ENCODE data around the gene SPSB2. TPM values are rescaled to one million over a fixed set of nuclear protein-coding genes. Genes with fewer than 3 reads are reported as not detected.

Gene SPSB2
- polyA plus RNA-seq = 12.8 and 14.2 TPM in 2 replicates
- polyA minus RNA-seq = 5.8 and 6.0 TPM in 2 replicates

- no peaks in the 10 kb centered on the region for H3K27me3 ChIP-seq (ENCODE audit: insufficient read depth, low read depth, low read length)
- peak within 1 kb of the TSS; percentile 75 for H3K9ac ChIP-seq (ENCODE audit: low read length)
- no peaks in the 10 kb centered on the region for H3K9me3 ChIP-seq (ENCODE audit: low read length)
- peak within 1 kb of the TSS; percentile 40 for H2AFZ ChIP-seq (ENCODE audit: low read depth, low read length)
- H4K20me1 ChIP-seq (ENCODE audit: insufficient read depth) = no peaks in the 10 kb centered on the region
- peak within 1 kb of the TSS; percentile 88 for H3K4me3 ChIP-seq (ENCODE audit: low read length)
- TF ChIP-seq EP300 (conservative IDR thresholded peaks at IDR 0.05; ENCODE audit: poor library complexity, severe bottlenecking) (peak; percentile 20), POLR2AphosphoS5 (IDR thresholded peaks at IDR 0.05) (peak; percentile 39)
- TF ChIP-seq, protein P1, sequence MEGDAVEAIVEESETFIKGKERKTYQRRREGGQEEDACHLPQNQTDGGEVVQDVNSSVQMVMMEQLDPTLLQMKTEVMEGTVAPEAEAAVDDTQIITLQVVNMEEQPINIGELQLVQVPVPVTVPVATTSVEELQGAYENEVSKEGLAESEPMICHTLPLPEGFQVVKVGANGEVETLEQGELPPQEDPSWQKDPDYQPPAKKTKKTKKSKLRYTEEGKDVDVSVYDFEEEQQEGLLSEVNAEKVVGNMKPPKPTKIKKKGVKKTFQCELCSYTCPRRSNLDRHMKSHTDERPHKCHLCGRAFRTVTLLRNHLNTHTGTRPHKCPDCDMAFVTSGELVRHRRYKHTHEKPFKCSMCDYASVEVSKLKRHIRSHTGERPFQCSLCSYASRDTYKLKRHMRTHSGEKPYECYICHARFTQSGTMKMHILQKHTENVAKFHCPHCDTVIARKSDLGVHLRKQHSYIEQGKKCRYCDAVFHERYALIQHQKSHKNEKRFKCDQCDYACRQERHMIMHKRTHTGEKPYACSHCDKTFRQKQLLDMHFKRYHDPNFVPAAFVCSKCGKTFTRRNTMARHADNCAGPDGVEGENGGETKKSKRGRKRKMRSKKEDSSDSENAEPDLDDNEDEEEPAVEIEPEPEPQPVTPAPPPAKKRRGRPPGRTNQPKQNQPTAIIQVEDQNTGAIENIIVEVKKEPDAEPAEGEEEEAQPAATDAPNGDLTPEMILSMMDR (IDR thresholded peaks at IDR 0.05; ENCODE audit: poor library complexity, severe bottlenecking) = no peak
- no peaks in the 10 kb centered on the region for H3K9me2 ChIP-seq (ENCODE audit: insufficient read depth, low read length)
- H3K4me2 ChIP-seq (ENCODE audit: low read length) = peak within 1 kb of the TSS; percentile 86
- no peaks in the 10 kb centered on the region for H3K79me2 ChIP-seq (replicated peaks; ENCODE audit: insufficient read depth, low read length)
- H3K36me3 ChIP-seq (ENCODE audit: insufficient read depth, low read length) = no peaks in the 10 kb centered on the region
- H3K27ac ChIP-seq (ENCODE audit: low read length) = peak within 1 kb of the TSS; percentile 65
- H3F3A ChIP-seq (ENCODE audit: insufficient read depth, low read length, poor library complexity, severe bottlenecking) = no peaks in the 10 kb centered on the region
Observed at GRCh38 chr12:6873094-6874014, at the start of gene SPSB2. Gene SPSB2, minus strand, starts transcription at chr12:6873303. Its CDS starts 402 bp downstream, at chr12:6872901.

DNA sequence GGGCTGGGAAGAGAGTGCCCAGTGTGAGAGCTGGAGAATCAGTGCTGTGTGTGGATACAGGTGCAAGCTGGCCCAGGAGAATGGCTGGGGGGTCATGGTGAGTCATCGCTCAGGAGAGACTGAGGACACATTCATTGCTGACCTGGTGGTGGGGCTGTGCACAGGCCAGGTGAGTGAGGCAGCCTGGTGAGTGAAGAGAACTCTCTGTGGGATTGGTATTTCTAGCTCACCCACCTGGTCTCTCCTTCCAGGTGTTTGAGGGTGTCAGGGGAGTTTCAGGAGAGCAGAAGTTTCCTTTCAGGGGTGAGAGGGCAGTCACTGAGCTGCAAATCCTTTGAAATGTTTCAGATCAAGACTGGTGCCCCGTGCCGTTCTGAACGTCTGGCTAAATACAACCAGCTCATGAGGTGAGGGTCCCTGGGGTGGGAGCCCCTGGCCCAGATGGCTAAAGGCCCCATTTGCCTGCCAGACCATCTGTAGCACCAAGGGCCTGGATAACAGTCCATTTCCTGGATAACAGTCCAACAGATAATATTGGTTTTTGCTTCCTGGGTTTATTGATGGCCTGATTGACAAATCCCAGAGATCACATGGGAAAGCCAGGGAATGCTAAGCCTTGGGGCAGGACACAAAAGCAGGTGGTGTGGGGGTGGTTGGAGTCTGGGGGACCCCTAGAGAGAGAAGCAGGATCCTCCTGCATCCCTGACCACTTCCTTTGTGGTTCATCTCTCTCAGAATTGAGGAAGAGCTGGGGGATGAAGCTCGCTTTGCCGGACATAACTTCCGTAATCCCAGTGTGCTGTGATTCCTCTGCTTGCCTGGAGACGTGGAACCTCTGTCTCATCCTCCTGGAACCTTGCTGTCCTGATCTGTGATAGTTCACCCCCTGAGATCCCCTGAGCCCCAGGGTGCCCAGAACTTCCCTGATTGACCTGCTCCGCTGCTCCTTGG lies 49.2 kb upstream of the SPSB2 start:
- no peaks in the 10 kb centered on the region for H4K20me1 ChIP-seq (ENCODE audit: insufficient read depth)
- H2AFZ ChIP-seq (ENCODE audit: low read depth, low read length) = no peak overlapping the region
- H3K27ac ChIP-seq (ENCODE audit: low read length) = no peak overlapping the region
- TF ChIP-seq TAF1 (IDR thresholded peaks at IDR 0.05; ENCODE audit: low read depth) (no peak), SMC3 (conservative IDR thresholded peaks at IDR 0.05; ENCODE audit: poor library complexity) (no peak), MXI1 (conservative IDR thresholded peaks at IDR 0.05; ENCODE audit: poor library complexity, severe bottlenecking) (no peak), EZH2 (IDR thresholded peaks at IDR 0.05; ENCODE audit: borderline replicate concordance, insufficient read depth, low read length, poor library complexity, severe bottlenecking) (no peak), POLR2AphosphoS5 (IDR thresholded peaks at IDR 0.05) (no peak), RAD21 (conservative IDR thresholded peaks at IDR 0.05) (no peak), EP300 (conservative IDR thresholded peaks at IDR 0.05; ENCODE audit: poor library complexity, severe bottlenecking) (no peak)
- TF ChIP-seq, protein P1 (IDR thresholded peaks at IDR 0.05; ENCODE audit: poor library complexity, severe bottlenecking) = no peak
- TF ChIP-seq, protein P2, sequence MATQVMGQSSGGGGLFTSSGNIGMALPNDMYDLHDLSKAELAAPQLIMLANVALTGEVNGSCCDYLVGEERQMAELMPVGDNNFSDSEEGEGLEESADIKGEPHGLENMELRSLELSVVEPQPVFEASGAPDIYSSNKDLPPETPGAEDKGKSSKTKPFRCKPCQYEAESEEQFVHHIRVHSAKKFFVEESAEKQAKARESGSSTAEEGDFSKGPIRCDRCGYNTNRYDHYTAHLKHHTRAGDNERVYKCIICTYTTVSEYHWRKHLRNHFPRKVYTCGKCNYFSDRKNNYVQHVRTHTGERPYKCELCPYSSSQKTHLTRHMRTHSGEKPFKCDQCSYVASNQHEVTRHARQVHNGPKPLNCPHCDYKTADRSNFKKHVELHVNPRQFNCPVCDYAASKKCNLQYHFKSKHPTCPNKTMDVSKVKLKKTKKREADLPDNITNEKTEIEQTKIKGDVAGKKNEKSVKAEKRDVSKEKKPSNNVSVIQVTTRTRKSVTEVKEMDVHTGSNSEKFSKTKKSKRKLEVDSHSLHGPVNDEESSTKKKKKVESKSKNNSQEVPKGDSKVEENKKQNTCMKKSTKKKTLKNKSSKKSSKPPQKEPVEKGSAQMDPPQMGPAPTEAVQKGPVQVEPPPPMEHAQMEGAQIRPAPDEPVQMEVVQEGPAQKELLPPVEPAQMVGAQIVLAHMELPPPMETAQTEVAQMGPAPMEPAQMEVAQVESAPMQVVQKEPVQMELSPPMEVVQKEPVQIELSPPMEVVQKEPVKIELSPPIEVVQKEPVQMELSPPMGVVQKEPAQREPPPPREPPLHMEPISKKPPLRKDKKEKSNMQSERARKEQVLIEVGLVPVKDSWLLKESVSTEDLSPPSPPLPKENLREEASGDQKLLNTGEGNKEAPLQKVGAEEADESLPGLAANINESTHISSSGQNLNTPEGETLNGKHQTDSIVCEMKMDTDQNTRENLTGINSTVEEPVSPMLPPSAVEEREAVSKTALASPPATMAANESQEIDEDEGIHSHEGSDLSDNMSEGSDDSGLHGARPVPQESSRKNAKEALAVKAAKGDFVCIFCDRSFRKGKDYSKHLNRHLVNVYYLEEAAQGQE (IDR thresholded peaks at IDR 0.05; ENCODE audit: borderline replicate concordance) = no peak
- no peaks in the 10 kb centered on the region for H3K9me2 ChIP-seq (ENCODE audit: insufficient read depth, low read length)
- H3K9ac ChIP-seq (ENCODE audit: low read length) = no peak overlapping the region
- no peak overlapping the region for H3K4me3 ChIP-seq (ENCODE audit: low read length)
- no peaks in the 10 kb centered on the region for H3K36me3 ChIP-seq (ENCODE audit: insufficient read depth, low read length)
- H3F3A ChIP-seq (ENCODE audit: insufficient read depth, low read length, poor library complexity, severe bottlenecking) = peaks cover 8% of the 10 kb centered on the region
- no peaks in the 10 kb centered on the region for H3K27me3 ChIP-seq (ENCODE audit: insufficient read depth, low read depth, low read length)
- H3K79me2 ChIP-seq (replicated peaks; ENCODE audit: insufficient read depth, low read length) = no peaks in the 10 kb centered on the region
- no peaks in the 10 kb centered on the region for H3K9me3 ChIP-seq (ENCODE audit: low read length)
- H3K4me2 ChIP-seq (ENCODE audit: low read length) = no peak overlapping the region
